ENCODE measurements around the gene TNFRSF21. TPM values are rescaled to one million over a fixed set of nuclear protein-coding genes. Genes with fewer than 3 reads are reported as not detected.
A peak's percentile ranks its signal among the peaks of the same experiment; 100 is the strongest.
"Not testable (repeated sequence)": the region's sequence is repeated elsewhere in the genome, so short reads cannot be mapped to it uniquely, and the experiment has no call there.

The TNFRSF21 gene
- total RNA-seq, 2 donors from 2014 or later: 24.6 to 26.0 TPM

GRCh38 chr6:47318236-47318989, 8.7 kb upstream of the TNFRSF21 start:
- DNase-seq: no peak
- intact Hi-C loops (cut with DNase I): no loop called here
- H3K4me3 ChIP-seq: no peak overlapping the region
- H3K27ac ChIP-seq: no peak overlapping the region
- no peaks in the 10 kb centered on the region for H3K4me1 ChIP-seq
- H3K9me3 ChIP-seq: no peaks in the 10 kb centered on the region
- ATAC-seq: no peak
- TF ChIP-seq POLR2A (IDR thresholded peaks at IDR 0.05) (no peak), CTCF (IDR thresholded peaks at IDR 0.05) (no peak)
- no peaks in the 10 kb centered on the region for H3K36me3 ChIP-seq (replicated peaks in 1 of 2; ENCODE audit: insufficient read depth in 1 of 2, low read depth in 2 of 2)
- H3K27me3 ChIP-seq: no peaks in the 10 kb centered on the region
- 50 to 60% methylated on average over 3 of the region's 3 CpGs for whole genome bisulfite sequencing, 2 donors

- H3K4me1 ChIP-seq; H3K4me3 ChIP-seq; DNase-seq; intact Hi-C loops (cut with DNase I); ATAC-seq; H3K27me3 ChIP-seq; H3K9me3 ChIP-seq; H3K36me3 ChIP-seq (replicated peaks in 1 of 2; ENCODE audit: insufficient read depth in 1 of 2, low read depth in 2 of 2): not testable (repeated sequence)
- peak overlapping the region in 3 of 4 donors; percentile 44 to 64 (median 46) for H3K27ac ChIP-seq
- 41 to 51% methylated on average over 8 of the region's 8 CpGs for WGBS, 2 donors
Measured at GRCh38 chr6:47315181-47315580, 5.5 kb upstream of the TNFRSF21 start.

- H3K4me3 ChIP-seq: no peak overlapping the region
- DNase-seq (no peak), ATAC-seq (peak; percentile 7)
- WGBS, 2 donors: 2 to 3% methylated on average over 7 of the region's 7 CpGs
- no peaks in the 10 kb centered on the region for H3K27me3 ChIP-seq
- H3K36me3 ChIP-seq (replicated peaks in 1 of 2; ENCODE audit: insufficient read depth in 1 of 2, low read depth in 2 of 2): no peaks in the 10 kb centered on the region
- peak overlapping the region in 2 of 4 donors; percentile 79 to 87 for H3K27ac ChIP-seq
- H3K9me3 ChIP-seq: no peaks in the 10 kb centered on the region
- TF ChIP-seq CTCF (IDR thresholded peaks at IDR 0.05) (no peak), POLR2A (IDR thresholded peaks at IDR 0.05) (no peak)
- intact Hi-C loops (cut with DNase I): no loop called here
- peaks cover 16% of the 10 kb centered on the region for H3K4me1 ChIP-seq
Measured at GRCh38 chr6:47310131-47310480, 401 bp upstream of the TNFRSF21 start.

GRCh38 chr6:47308552-47309290, 984 bp downstream of the TNFRSF21 start:
- H3K36me3 ChIP-seq (replicated peaks in 1 of 2; ENCODE audit: insufficient read depth in 1 of 2, low read depth in 2 of 2): no peaks in the 10 kb centered on the region
- no peaks in the 10 kb centered on the region for H3K27me3 ChIP-seq
- DNase-seq: peak; percentile 23 to 34 (median 26)
- ATAC-seq: peak; percentile 13
- H3K4me1 ChIP-seq: peaks cover 19% of the 10 kb centered on the region
- intact Hi-C loops (cut with DNase I): loop anchor here (5.0 kb wide), 1 partner anchor 206 kb away; no protein-coding TSS in a partner anchor
- H3K9me3 ChIP-seq: no peaks in the 10 kb centered on the region
- H3K27ac ChIP-seq: peak overlapping the region; percentile 71 to 90 (median 83)
- TF ChIP-seq CTCF (IDR thresholded peaks at IDR 0.05) (no peak), POLR2A (IDR thresholded peaks at IDR 0.05) (no peak)
- H3K4me3 ChIP-seq: peak overlapping the region; percentile 66
- 2 to 5% methylated on average over 24 to 47 of the region's 48 CpGs for WGBS, 2 donors

- 41 to 46% methylated on average over 3 of the region's 3 CpGs for WGBS, 2 donors
- Histone ChIP-seq H3K27me3 (no peaks in the 10 kb centered on the region), H3K36me3 (replicated peaks in 1 of 2; ENCODE audit: insufficient read depth in 1 of 2, low read depth in 2 of 2) (no peaks in the 10 kb centered on the region), H3K4me3 (peak overlapping the region in 1 of 2 donors; percentile 66), H3K9me3 (no peaks in the 10 kb centered on the region), H3K4me1 (peaks cover 24% of the 10 kb centered on the region), H3K27ac (peak overlapping the region in 2 of 4 donors; percentile 79 to 87)
- ATAC-seq (no peak), DNase-seq (no peak)
- TF ChIP-seq POLR2A (IDR thresholded peaks at IDR 0.05) (no peak), CTCF (IDR thresholded peaks at IDR 0.05) (no peak)
- intact Hi-C loops (cut with DNase I): loop anchor here (5.0 kb wide), 1 partner anchor 206 kb away; no protein-coding TSS in a partner anchor
Measured at GRCh38 chr6:47308198-47308517, 1.5 kb downstream of the TNFRSF21 start.

All from body of pancreas (tissue), 4 donors.